HG03342 (cell line): ENCODE measurements around the gene UBA7.
"Not testable (repeated sequence)": the region's sequence is repeated elsewhere in the genome, so short reads cannot be mapped to it uniquely, and the experiment has no call there.

ENCODE experiments used
- ATAC-seq: cut with Tn5 transposase; IDR thresholded peaks from one replicate; pipeline ENCODE4 v1.9.1; 2021; ENCODE audit warnings: mild to moderate bottlenecking, moderate library complexity; ENCODE audit not compliant: unreplicated experiment

UBA7 gene, protein sequence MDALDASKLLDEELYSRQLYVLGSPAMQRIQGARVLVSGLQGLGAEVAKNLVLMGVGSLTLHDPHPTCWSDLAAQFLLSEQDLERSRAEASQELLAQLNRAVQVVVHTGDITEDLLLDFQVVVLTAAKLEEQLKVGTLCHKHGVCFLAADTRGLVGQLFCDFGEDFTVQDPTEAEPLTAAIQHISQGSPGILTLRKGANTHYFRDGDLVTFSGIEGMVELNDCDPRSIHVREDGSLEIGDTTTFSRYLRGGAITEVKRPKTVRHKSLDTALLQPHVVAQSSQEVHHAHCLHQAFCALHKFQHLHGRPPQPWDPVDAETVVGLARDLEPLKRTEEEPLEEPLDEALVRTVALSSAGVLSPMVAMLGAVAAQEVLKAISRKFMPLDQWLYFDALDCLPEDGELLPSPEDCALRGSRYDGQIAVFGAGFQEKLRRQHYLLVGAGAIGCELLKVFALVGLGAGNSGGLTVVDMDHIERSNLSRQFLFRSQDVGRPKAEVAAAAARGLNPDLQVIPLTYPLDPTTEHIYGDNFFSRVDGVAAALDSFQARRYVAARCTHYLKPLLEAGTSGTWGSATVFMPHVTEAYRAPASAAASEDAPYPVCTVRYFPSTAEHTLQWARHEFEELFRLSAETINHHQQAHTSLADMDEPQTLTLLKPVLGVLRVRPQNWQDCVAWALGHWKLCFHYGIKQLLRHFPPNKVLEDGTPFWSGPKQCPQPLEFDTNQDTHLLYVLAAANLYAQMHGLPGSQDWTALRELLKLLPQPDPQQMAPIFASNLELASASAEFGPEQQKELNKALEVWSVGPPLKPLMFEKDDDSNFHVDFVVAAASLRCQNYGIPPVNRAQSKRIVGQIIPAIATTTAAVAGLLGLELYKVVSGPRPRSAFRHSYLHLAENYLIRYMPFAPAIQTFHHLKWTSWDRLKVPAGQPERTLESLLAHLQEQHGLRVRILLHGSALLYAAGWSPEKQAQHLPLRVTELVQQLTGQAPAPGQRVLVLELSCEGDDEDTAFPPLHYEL

DNA sequence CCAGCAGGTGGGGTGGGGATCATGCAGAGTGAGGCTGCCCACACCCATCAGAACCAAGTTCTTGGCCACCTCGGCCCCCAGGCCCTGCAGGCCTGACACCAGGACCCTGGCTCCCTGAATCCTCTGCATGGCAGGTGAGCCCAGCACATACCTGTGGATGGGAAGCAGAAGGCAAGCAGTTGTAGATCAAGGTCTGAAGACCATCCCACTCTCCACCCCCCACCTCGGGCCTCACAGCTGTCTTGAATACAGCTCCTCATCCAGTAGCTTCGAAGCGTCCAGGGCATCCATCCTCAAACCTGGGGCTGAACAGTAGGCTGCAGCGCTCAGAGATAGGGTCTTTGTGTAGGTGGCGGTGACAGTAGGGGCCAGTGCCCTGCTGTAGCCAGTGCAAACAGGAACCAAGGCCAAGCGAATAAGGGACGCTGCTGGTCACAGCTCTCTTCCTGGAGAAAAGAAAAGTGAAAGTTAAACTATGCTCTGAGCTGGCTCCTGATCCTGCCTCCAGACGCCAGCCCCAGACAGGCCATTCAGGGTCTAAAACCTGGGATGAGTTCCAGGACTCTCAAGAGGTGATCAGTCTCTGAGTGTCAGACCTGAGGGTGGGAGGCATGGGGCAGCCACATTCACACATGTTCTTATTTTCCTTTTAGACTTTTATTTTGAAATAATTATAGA, at the start of gene UBA7:
Gene UBA7 (minus strand): TSS at position 457 of the 678 bp plus-strand sequence. CDS start 166 bp downstream, at position 291.
- ATAC-seq = peak; percentile 61

GRCh38 chr3:49859576-49860305, 46.0 kb upstream of the UBA7 start:
- no peak for ATAC-seq

DNA sequence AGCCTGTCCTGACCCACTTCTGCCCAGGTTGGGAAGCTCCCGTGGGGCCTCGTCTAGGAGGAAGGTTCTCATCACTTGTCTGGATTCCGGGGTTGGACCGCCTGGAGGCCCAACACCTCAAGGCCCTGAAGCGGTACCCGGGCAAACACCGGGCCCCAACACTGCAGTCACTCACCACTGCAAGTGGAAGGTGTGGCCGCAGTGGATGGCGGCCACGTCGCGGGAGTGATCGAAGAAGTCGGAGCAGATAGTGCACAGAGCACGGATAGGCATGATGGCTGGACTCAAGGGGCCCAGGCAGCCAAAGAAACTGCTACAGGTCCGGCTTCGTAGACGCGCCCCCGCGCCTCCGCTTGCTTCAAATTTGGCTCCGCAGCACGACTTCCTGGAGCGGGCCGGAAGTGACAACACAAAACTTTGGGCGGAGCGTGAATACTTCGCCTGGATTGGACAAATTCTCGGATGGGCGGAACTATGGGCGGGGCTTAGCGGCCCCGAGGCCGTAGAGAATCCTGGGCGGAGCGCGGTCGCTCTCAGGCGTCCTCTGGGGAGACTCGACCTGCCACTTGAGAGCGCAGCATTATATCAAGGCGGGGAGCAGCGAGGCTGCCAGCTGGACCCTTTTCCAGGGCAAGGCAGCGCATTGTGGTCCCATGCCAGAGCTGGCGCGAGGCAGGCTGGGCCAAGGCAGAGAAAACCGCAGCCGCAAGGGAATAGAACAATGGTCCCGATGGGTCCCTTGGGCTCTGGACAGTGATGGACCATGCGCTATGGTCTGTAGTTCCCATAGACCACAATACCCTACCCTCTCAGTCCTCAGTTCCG, 42.6 kb upstream of the UBA7 start, which contains the start of gene TRAIP:
Gene TRAIP (minus strand): TSS at position 384 of the 825 bp plus-strand sequence. CDS start 111 bp downstream, at position 273.
- ATAC-seq = peak; percentile 90

DNA sequence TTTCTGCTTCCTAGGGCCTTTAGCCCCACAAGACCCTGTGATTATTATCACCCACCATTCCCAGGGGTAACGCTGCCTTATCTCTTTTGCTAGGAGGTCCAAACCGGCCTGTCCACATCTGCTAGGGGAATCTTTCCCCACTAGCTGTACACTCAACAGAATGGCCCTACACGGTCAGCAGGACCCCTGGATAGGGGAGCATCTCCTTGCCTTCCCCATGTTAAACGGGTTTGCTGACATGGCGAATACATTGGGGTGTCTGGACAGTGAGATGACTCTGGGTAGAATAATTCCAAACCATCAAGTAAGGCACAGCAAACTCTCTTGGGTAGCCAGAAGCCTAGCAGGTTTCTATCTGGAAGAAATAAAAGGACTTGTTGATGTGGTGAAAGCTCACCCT, 41.9 kb upstream of the UBA7 start:
- ATAC-seq = no peak

- ATAC-seq = no peak
Observed at GRCh38 chr3:49845694-49846093, 31.9 kb upstream of the UBA7 start.

DNA sequence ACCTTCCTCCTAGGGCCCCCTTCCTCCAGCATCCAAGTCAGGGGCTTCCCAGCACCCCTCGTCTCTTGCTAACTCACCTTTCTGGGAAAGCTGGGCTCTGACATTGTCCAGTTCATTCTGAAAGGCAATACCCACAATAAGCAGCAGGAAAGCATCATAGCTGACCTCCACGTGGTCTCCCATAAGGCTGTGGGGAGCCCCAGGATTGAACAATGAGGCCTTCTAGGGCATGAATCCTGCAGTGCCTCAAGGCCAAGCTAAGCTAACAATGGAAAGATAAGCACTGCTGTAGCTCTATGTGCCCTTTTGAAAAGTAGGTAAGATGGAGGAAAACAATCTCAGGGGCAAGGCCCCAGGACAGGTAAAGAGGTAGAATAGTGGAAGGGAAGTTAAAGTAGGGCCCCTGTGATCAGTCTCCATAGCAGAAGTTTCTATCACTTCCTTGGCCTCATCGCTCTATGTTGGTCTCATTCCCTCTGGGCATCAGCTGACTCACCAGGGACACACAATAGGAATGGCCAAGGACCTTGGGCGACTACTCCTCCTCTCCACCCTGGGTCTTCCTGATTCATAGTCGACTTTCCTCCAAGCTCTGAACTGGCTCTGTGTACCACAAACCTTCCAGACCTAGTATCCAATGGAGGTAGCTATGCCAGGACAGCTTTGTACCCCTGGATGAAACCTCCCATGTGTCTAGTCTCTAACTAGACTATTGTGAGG, 30.9 kb upstream of the UBA7 start:
- no peak for ATAC-seq

- no peak for ATAC-seq
Observed at GRCh38 chr3:49842843-49843517, 29.2 kb upstream of the UBA7 start.

DNA sequence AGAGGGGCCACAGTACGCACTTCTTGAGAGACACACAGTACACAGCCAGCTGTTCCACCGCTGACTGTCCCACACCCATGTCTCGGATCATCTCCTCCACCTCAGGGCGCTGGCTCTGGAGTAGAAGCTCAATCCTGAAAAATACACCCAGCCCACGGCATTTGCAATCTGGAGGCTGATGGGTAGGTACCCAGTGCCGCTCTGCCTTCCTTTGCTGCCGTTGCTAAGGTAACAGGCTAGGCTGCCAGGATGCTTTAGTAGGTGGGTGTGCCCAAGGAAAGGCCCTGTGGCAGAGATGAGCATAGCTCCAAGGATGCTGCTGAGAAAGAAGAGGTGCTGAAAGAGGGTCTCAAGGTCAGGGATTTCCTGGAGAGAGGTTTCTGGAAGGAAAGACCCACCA, 28.1 kb upstream of the UBA7 start:
- no peak for ATAC-seq

- ATAC-seq = no peak
Observed at GRCh38 chr3:49841126-49841696, 27.5 kb upstream of the UBA7 start.

GRCh38 chr3:49840388-49840787, 26.6 kb upstream of the UBA7 start:
- ATAC-seq = no peak

DNA sequence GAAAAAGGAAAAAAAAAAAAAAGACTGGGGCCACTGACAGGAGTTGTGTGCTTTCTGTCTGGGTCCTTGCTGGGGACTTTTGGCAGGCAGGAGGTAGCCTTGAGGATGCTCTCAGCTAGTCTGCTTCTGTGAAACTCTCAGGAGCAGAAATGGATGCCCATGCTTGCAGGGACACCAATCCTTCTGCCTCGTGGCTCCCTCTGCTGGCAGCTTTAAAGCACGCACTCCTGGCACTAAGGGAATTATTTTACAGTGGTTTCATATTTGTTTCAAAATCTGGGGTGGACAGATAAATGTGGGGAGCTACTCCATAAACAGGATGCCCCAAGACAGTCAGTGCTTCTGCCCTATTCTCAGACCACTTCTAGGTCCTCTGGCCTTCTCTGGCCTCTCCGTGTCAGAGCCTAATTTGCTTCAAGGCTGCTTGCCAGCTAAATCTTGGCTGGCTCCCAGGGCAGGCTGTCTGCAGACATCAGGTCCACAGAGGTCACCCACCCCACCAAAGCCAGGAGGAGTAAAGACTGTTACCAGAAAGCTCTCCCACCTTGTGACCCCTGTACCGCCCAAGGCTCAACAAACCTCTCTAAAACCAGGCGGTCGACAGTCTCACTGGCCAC, 25.5 kb upstream of the UBA7 start:
- ATAC-seq = no peak

DNA sequence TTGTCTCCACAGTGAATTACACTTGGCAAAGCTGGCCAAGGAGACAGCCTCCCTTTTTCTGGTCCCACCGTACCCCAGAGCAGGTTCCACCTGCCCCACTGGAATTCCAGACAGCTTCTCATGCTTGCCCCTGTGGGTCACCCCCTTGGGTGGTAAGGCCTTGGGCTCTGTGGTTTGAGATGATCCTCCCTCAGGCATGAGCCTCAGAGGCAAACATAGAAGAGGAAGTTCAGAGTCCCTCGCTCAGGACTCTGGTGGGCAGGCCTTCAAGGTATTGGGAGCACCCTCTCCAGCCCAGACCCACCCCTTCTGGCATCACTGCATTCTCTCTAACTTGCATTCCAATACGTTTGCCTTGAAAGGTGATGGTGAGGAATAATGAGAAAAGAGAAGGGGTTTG, 17.6 kb upstream of the UBA7 start:
- ATAC-seq = no peak

DNA sequence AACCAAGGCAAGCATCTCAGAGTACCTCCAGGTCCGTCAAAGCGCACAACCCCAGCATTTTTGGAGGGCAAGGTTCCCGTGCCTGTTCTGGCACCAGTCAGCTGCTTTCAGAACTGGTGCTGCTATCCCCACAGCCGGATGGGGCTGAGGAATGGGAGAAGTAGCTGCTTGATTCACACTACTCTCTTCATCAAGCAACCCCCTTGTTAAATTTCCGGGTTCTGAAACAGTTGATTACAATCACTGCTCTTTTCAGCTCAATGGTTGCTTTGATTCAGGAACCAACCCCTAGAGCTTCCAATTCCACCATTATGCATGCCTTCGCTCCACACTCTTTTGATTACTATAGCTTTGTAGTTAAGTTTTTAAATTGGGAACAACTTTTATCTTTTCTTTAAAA, 12.3 kb upstream of the UBA7 start:
- no peak for ATAC-seq

DNA sequence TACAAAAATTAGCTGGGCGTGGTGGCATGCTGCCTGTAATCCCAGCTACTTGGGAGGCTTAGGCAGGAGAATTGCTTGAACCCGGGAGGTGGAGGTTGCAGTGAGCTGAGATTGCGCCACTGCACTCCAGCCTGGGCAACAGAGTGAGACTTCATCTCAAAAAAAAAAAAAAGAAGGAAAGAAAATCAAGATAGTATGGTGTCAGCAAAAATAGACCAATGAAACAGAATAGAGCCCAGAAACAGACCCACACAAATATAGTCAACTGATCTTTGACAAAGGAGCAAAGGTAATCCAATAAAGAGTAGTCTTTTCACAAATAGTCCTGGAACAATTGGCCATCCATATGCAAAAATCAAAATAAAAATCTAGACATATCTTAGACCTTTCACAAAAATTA, 9.4 kb upstream of the UBA7 start:
- ATAC-seq = not testable (repeated sequence)

DNA sequence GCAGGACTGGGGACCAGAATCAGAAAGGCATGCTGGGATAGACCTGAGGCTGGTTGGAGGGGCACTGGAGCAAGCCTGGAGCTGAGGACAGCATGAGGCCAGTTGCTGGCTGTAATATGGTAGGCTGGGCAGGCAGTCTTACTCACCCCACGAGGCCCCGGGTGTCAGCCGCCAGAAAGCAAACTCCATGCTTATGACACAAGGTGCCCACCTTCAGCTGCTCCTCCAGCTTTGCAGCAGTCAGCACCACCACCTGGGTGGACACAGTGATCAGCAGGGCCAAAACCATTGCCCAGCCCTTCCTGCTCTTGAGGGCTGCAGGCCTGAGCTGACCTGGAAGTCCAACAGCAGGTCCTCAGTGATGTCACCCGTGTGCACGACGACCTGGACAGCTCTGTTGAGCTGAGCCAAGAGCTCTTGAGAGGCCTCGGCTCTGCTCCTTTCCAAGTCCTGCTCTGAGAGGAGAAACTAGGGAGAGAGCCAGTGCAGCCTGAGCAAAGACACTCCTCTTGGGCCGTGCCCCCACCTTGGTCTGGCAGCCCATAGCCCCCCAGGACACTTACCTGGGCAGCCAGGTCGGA, 747 bp downstream of the UBA7 start:
- no peak for ATAC-seq

DNA sequence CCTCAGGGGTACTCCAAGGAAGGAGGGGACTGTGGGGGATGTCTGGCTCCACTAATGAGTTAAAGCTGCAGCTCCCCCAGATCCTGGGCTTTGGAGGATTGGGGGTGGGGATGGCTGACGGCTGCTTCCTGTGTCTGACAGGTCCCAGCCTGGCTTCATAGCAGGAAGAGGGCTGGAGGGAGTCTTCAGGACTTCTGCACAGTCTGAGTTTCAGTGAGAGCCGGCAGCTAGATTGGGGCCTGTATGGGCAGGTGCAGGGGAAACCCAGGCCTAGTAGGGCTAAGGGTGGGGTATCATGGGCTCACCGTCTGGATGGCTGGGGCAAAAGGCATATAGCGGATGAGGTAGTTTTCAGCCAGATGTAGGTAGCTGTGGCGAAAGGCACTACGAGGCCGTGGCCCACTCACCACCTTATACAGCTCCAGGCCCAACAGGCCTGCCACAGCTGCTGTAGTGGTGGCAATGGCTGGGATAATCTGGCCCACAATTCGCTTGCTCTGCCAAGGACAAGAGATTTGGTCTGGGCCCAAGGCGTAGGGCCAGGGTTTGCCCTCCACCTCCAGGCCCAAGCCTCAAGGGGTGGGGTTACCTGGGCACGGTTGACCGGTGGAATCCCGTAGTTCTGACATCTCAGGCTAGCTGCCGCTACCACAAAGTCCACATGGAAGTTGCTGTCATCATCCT, 6.2 kb downstream of the UBA7 start:
- no peak for ATAC-seq

DNA sequence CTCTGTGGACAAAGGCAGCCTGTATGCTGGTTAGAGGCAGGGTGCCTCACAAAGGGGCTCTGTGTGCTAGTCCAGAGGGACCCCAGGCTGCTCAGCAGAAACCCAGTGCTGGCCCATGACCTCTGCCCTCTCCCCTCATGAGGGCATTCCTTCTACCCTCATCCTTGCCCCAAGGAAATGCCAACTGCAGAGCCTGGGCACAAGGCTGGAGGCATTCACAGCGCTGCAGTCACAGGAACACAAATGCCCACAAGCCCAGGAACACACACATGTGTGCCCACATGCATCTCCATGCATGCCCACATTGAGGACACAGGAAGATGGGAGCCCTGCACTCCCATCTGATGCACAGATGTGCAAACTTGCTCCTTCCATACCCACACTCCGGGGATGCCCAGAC, 6.9 kb downstream of the UBA7 start:
- ATAC-seq = no peak
